Neural crest cell (in vitro differentiated cells): ENCODE measurements around the gene PDGFRB. TPM values are rescaled to one million over a fixed set of nuclear protein-coding genes. Genes with fewer than 3 reads are reported as not detected.

Experiments used
- DNase-seq: peaks from one replicate; pipeline ENCODE4 v3.0.0; 2021; ENCODE audit warnings: low read depth, mixed read lengths, low spot score
- H3K27ac Mint-ChIP-seq: one replicate; pipeline ENCODE4 v1.8.0; 2021; ENCODE audit warnings: mild to moderate bottlenecking, mixed read lengths; ENCODE audit not compliant: unreplicated experiment
- H3K27me3 Mint-ChIP-seq: 2 replicates; pipeline ENCODE4 v1.8.0; 2021; ENCODE audit warnings: low read depth, mild to moderate bottlenecking, mixed read lengths
- H3K36me3 Mint-ChIP-seq: 2 replicates; pipeline ENCODE4 v1.8.0; 2021; ENCODE audit warnings: low read depth, mild to moderate bottlenecking, mixed read lengths
- H3K4me1 Mint-ChIP-seq: 2 replicates; pipeline ENCODE4 v1.8.0; 2021; ENCODE audit warnings: mixed read lengths
- H3K4me3 Mint-ChIP-seq: one replicate; pipeline ENCODE4 v1.8.0; 2021; ENCODE audit warnings: mild to moderate bottlenecking, mixed read lengths
- H3K9me3 Mint-ChIP-seq: 2 replicates; pipeline ENCODE4 v1.8.0; 2021; ENCODE audit warnings: mixed read lengths
- total RNA-seq: library from RNA; stranded (reverse); gene quantifications from 2 replicates; pipeline ENCODE4 v1.2.1, GENCODE V29; 2021
- TF ChIP-seq, protein P1 (sequence below): fragments of 200-600 bp; sonication (generic); conservative IDR thresholded peaks from 2 replicates; pipeline ENCODE4 v1.5.0; 2021; ENCODE audit warnings: antibody characterized with exemption, mild to moderate bottlenecking

PDGFRB gene
- total RNA-seq, 1 donor from 2014 or later: 10.8 TPM

DNA sequence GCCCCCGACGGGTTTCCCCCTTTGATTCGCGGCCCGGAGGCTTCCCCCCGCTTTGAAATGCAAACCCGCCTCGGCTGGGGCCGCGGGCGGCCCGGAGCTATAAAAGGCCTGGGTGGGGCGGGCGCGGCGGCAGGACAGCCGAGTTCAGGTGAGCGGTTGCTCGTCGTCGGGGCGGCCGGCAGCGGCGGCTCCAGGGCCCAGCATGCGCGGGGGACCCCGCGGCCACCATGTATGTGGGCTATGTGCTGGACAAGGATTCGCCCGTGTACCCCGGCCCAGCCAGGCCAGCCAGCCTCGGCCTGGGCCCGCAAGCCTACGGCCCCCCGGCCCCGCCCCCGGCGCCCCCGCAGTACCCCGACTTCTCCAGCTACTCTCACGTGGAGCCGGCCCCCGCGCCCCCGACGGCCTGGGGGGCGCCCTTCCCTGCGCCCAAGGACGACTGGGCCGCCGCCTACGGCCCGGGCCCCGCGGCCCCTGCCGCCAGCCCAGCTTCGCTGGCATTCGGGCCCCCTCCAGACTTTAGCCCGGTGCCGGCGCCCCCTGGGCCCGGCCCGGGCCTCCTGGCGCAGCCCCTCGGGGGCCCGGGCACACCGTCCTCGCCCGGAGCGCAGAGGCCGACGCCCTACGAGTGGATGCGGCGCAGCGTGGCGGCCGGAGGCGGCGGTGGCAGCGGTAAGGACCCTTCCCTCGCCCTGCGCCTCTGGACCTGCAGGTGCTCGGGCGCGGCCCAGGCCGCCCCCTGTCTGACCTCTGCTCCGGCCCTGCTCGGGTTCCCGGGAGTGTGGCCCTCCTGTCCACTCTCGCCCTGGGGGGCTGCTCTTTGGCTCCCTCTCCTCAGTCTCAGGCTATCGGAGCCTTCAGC, 11.2 kb upstream of the PDGFRB start, which contains the start of gene CDX1:
Gene CDX1, plus strand, starts transcription at position 129 of the 862 bp plus-strand sequence. Its CDS starts 99 bp downstream, at position 228.
- H3K4me1 Mint-ChIP-seq: peaks cover 45% of the 10 kb centered on the region
- TF ChIP-seq, protein P1, sequence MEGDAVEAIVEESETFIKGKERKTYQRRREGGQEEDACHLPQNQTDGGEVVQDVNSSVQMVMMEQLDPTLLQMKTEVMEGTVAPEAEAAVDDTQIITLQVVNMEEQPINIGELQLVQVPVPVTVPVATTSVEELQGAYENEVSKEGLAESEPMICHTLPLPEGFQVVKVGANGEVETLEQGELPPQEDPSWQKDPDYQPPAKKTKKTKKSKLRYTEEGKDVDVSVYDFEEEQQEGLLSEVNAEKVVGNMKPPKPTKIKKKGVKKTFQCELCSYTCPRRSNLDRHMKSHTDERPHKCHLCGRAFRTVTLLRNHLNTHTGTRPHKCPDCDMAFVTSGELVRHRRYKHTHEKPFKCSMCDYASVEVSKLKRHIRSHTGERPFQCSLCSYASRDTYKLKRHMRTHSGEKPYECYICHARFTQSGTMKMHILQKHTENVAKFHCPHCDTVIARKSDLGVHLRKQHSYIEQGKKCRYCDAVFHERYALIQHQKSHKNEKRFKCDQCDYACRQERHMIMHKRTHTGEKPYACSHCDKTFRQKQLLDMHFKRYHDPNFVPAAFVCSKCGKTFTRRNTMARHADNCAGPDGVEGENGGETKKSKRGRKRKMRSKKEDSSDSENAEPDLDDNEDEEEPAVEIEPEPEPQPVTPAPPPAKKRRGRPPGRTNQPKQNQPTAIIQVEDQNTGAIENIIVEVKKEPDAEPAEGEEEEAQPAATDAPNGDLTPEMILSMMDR: no peak
- peaks cover 68% of the 10 kb centered on the region for H3K27me3 Mint-ChIP-seq
- no peaks in the 10 kb centered on the region for H3K36me3 Mint-ChIP-seq
- no peak within 1 kb of the TSS for H3K27ac Mint-ChIP-seq
- no peaks in the 10 kb centered on the region for H3K9me3 Mint-ChIP-seq
- H3K4me3 Mint-ChIP-seq: peak within 1 kb of the TSS; percentile 47
- DNase-seq: no peak

DNA sequence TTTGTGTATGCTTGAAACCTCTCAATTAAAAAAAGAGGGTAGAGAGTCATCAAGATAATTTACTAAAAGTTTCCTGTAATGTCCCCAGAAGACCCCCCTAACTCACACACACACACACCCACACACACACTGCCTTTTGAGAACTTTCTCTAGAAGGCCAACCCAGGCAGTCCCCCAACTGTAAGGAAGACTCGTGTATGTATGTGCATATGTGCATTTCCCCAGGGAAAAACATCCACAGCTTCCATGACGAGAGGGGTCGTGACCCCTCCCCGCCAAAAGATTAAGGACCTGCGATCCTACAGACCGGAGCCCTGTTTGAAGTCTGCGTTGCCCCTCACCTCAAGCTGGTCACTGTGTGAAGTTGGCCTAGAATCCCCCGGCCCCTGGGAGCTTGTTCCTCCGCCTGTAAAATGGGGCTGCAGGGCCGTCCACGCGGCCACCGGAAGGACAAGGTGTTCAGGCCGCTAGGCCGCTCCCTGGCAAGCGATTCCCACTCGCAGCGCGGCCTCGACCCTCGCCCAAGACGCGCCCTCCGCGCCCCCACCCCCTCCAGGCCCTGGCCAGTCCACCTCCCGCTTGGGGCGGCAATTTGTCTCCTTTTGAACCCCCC, 10.5 kb upstream of the PDGFRB start:
- Mint-ChIP-seq H3K27ac (no peak overlapping the region), H3K4me1 (peaks cover 52% of the 10 kb centered on the region), H3K36me3 (no peaks in the 10 kb centered on the region), H3K4me3 (no peak overlapping the region), H3K9me3 (no peaks in the 10 kb centered on the region), H3K27me3 (peaks cover 69% of the 10 kb centered on the region)
- no peak for DNase-seq
- TF ChIP-seq, protein P1: no peak

DNA sequence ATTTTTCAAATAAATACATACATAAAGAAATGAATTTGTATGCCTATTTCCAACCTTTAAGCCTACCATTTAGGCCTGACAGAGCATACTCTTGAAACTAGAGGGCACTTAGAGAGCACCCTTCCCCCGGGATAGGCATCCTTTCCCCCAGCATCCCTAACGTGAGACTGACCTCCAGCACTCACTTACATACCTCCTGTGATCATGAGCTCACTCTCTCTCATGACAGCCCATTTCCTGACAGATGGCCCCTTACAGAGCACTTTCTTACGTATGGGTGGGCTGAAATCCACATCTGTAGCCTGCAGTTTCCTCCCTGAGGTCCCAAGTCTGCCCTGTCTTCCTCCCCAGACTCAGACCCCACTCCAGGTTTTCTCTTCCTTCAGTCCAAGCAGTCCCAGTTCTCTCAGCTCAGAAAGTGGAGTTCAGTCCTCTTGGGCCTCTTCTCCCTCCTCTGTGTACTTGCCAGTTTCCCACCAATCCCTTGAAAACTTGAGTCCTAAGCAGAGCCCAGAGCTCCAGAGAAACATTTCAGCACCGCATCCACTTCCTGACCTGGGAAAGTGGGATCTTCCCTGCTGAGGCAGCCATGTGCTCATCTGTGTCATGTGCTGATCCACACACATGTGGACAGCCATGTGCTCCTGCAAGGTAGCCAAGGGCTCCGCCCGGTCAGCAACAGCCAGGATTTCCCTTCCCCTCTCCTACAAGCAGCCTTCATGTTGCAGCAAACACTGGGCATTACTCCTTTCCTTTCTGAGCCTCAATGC, 8.8 kb upstream of the PDGFRB start:
- H3K9me3 Mint-ChIP-seq: no peaks in the 10 kb centered on the region
- peaks cover 52% of the 10 kb centered on the region for H3K27me3 Mint-ChIP-seq
- peak overlapping the region; percentile 2 for H3K4me3 Mint-ChIP-seq
- peaks cover 63% of the 10 kb centered on the region for H3K4me1 Mint-ChIP-seq
- TF ChIP-seq, protein P1: no peak
- H3K36me3 Mint-ChIP-seq: no peaks in the 10 kb centered on the region
- H3K27ac Mint-ChIP-seq: peak overlapping the region; percentile 24
- no peak for DNase-seq

DNA sequence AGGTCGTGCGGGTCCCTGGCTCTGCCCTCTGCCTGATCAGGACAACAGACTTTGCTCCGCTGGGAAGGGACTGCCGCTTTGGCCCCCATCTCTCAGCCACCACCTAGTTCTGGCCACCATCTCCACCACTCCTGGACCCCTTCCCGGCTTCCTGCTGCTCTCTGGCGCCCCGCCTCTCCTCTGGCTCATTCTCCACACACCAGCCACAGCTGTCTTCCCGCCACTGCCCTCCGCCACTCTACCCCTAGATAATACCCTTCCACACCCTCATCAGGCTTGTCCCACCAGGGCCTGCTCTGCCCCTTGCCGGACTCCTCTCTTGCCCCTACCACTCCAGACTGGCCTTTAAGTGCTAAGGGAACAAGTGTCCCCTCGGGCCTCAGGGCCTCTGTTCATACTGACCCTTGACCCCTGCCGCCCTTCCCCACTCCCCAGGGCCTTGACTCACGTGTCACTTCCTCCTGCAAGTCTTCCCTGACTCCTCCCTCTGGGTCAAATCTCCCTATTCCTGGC, 8.0 kb upstream of the PDGFRB start:
- Mint-ChIP-seq H3K36me3 (no peaks in the 10 kb centered on the region), H3K27ac (no peak overlapping the region), H3K27me3 (peaks cover 44% of the 10 kb centered on the region), H3K4me1 (peaks cover 65% of the 10 kb centered on the region), H3K4me3 (peak overlapping the region; percentile 35), H3K9me3 (no peaks in the 10 kb centered on the region)
- TF ChIP-seq, protein P1: no peak
- peak; percentile 41 for DNase-seq

DNA sequence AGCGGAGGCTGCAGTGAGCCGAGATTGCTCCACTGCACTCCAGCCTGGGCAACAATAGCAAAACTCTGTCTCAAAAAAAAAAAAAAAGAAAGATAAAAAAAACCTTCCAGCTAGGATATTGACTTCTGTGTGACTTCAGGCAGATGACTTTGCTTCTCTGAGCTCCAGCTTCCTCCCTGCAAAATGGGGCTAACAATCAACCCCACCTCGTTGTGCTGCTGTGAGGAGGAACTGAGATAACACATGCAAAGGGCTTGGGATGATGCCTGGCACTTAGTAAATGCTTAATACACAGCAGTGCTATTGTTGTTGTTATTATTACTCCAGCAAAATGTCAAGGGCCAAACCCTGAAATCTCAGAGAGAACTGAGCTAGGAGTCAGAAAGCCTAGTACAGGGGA, 7.4 kb upstream of the PDGFRB start:
- no peaks in the 10 kb centered on the region for H3K36me3 Mint-ChIP-seq
- TF ChIP-seq, protein P1: no peak
- peaks cover 38% of the 10 kb centered on the region for H3K27me3 Mint-ChIP-seq

More for the DNA sequence above, 7.4 kb upstream of the PDGFRB start:
- no peak overlapping the region for H3K4me3 Mint-ChIP-seq
- H3K27ac Mint-ChIP-seq: no peak overlapping the region
- no peak for DNase-seq
- no peaks in the 10 kb centered on the region for H3K9me3 Mint-ChIP-seq
- H3K4me1 Mint-ChIP-seq: peaks cover 63% of the 10 kb centered on the region
